Activated CD8-positive, alpha-beta T cell treated with anti-CD3 and anti-CD28 coated beads for 36 hours (primary cell): ENCODE results near the gene KATNA1. TPM values are rescaled to one million over a fixed set of nuclear protein-coding genes. Genes with fewer than 3 reads are reported as not detected.

Experiments used
- ATAC-seq: fragments of 200-7000 bp; cut with Tn5 transposase; one replicate; pipeline ENCODE4 v1.10.0; 2021; ENCODE audit warnings: mild to moderate bottlenecking, moderate library complexity
- CTCF ChIA-PET: fragments of 350-600 bp; sonication (Branson Sonifier 250); formaldehyde crosslinking; loops from one replicate; lab custom pipeline; 2021; ENCODE audit warnings: antibody characterized with exemption; lab: Charles Lee
- POLR2A ChIA-PET: fragments of 350-600 bp; sonication (Branson Sonifier 250); formaldehyde crosslinking; loops from one replicate; lab custom pipeline; 2021; ENCODE audit warnings: antibody characterized with exemption; lab: Charles Lee
- DNase-seq: peaks from one replicate; pipeline ENCODE4 v3.0.0-alpha.2; 2020
- H3K27ac Mint-ChIP-seq: one replicate; pipeline ENCODE4 v1.8.0; 2021; ENCODE audit warnings: mild to moderate bottlenecking, mixed read lengths
- H3K27me3 Mint-ChIP-seq: one replicate; pipeline ENCODE4 v1.8.0; 2021; ENCODE audit warnings: mixed read lengths
- H3K36me3 Mint-ChIP-seq: one replicate; pipeline ENCODE4 v1.8.0; 2021; ENCODE audit warnings: low read depth, mixed read lengths
- H3K4me1 Mint-ChIP-seq: one replicate; pipeline ENCODE4 v1.8.0; 2021; ENCODE audit warnings: low read depth, mixed read lengths
- H3K4me3 Mint-ChIP-seq: one replicate; pipeline ENCODE4 v1.8.0; 2021; ENCODE audit warnings: mild to moderate bottlenecking, moderate library complexity, mixed read lengths
- H3K9me3 Mint-ChIP-seq: one replicate; pipeline ENCODE4 v1.8.0; 2021; ENCODE audit warnings: mixed read lengths
- intact Hi-C: fragments of 100-400 bp; cut with micrococcal nuclease; formaldehyde crosslinking; loops from one replicate; pipeline ENCODE4 v1.10.0; 2022
- total RNA-seq, 2 experiments: library from RNA; stranded (reverse); gene quantifications; one replicate each; pipeline ENCODE4 v1.2.3, GENCODE V29; 2021
- TF ChIP-seq, protein P1 (sequence below): fragments of 200-600 bp; IDR thresholded peaks from one replicate; pipeline ENCODE4 v1.8.0; 2022; ENCODE audit warnings: antibody characterized with exemption, mild to moderate bottlenecking

Gene KATNA1
- total RNA-seq, 2 experiments from 2014 or later = 18.8 to 19.7 TPM

DNA sequence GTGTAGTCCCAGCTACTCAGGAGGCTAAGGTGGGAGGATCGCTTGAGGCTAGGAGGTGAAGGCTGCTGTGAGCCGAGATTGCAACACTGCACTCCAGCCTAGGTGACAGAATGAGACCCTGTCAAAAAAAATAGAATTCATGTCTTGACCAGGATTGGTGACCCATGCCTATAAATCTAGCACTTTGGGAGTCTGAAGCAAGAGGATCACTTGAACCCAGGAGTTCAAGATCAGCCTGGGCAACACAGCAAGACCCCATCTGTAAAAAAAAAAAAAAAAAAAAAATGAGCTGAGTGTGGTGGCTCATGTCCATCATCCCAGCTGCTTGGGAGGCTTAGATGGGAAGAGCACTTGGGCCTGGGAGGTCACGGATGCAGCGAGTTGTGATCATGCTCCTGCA is 48.0 kb downstream of the KATNA1 start:
- ATAC-seq (no peak), DNase-seq (no peak)
- no peak overlapping the region for H3K4me3 Mint-ChIP-seq
- no peaks in the 10 kb centered on the region for H3K27me3 Mint-ChIP-seq
- TF ChIP-seq, protein P1, sequence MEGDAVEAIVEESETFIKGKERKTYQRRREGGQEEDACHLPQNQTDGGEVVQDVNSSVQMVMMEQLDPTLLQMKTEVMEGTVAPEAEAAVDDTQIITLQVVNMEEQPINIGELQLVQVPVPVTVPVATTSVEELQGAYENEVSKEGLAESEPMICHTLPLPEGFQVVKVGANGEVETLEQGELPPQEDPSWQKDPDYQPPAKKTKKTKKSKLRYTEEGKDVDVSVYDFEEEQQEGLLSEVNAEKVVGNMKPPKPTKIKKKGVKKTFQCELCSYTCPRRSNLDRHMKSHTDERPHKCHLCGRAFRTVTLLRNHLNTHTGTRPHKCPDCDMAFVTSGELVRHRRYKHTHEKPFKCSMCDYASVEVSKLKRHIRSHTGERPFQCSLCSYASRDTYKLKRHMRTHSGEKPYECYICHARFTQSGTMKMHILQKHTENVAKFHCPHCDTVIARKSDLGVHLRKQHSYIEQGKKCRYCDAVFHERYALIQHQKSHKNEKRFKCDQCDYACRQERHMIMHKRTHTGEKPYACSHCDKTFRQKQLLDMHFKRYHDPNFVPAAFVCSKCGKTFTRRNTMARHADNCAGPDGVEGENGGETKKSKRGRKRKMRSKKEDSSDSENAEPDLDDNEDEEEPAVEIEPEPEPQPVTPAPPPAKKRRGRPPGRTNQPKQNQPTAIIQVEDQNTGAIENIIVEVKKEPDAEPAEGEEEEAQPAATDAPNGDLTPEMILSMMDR = no peak
- no peak overlapping the region for H3K27ac Mint-ChIP-seq
- ChIA-PET POLR2A (no interaction called here), CTCF (interaction anchor here (0.9 kb wide), 1 partner anchor 8 kb away, joined by 3 read pairs; no protein-coding TSS in a partner anchor)
- peaks cover 22% of the 10 kb centered on the region for H3K36me3 Mint-ChIP-seq
- no peaks in the 10 kb centered on the region for H3K4me1 Mint-ChIP-seq
- intact Hi-C loops = no loop called here
- H3K9me3 Mint-ChIP-seq = no peaks in the 10 kb centered on the region

- no peak overlapping the region for H3K27ac Mint-ChIP-seq
- DNase-seq (no peak), ATAC-seq (no peak)
- no peak overlapping the region for H3K4me3 Mint-ChIP-seq
- ChIA-PET POLR2A (no interaction called here), CTCF (no interaction called here)
- H3K4me1 Mint-ChIP-seq = no peaks in the 10 kb centered on the region
- peaks cover 26% of the 10 kb centered on the region for H3K36me3 Mint-ChIP-seq
- no peaks in the 10 kb centered on the region for H3K27me3 Mint-ChIP-seq
- TF ChIP-seq, protein P1 = no peak
- intact Hi-C loops = no loop called here
- H3K9me3 Mint-ChIP-seq = no peaks in the 10 kb centered on the region
Measured at GRCh38 chr6:149593408-149593807, 55.1 kb downstream of the KATNA1 start.

DNA sequence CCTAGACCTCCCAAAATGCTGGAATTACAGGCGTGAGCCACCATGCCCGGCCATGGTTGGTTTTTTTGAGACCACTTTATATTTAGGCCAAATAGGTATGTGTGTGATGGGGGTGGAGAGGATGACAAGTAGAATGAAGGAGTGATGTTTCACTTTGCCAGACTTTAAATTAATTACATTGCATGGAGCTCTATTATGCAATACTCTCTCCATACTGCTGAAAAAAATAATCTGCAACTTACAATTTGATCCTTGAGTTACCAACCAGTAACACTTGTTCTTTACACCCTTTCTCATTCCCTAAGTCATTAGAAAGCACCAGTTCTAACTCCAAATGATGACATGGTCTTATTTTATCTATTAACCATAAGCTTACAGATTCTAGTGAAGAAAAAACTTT is 55.5 kb downstream of the KATNA1 start:
- POLR2A ChIA-PET = no interaction called here

GRCh38 chr6:149586149-149586548 is 62.4 kb downstream of the KATNA1 start:
- TF ChIP-seq, protein P1 = no peak
- Mint-ChIP-seq H3K27ac (no peak overlapping the region), H3K4me1 (peaks cover 4% of the 10 kb centered on the region), H3K4me3 (no peak overlapping the region), H3K9me3 (no peaks in the 10 kb centered on the region), H3K36me3 (peaks cover 20% of the 10 kb centered on the region), H3K27me3 (no peaks in the 10 kb centered on the region)
- ATAC-seq = no peak
- intact Hi-C loops = no loop called here
- DNase-seq = no peak
- POLR2A ChIA-PET = interaction anchor here (1.5 kb wide), 1 partner anchor 132 kb away, joined by 4 read pairs; the partner anchor contains the start of gene LATS1
- CTCF ChIA-PET = interaction anchor here (1.1 kb wide), 1 partner anchor 23 kb away, joined by 3 read pairs; no protein-coding TSS in a partner anchor

More for the DNA sequence above, 55.5 kb downstream of the KATNA1 start:
- CTCF ChIA-PET = no interaction called here
- intact Hi-C loops = no loop called here
- H3K9me3 Mint-ChIP-seq = no peaks in the 10 kb centered on the region
- H3K4me3 Mint-ChIP-seq = no peak overlapping the region
- peaks cover 26% of the 10 kb centered on the region for H3K36me3 Mint-ChIP-seq
- no peak overlapping the region for H3K27ac Mint-ChIP-seq
- no peak for ATAC-seq
- H3K4me1 Mint-ChIP-seq = no peaks in the 10 kb centered on the region
- no peak for DNase-seq
- TF ChIP-seq, protein P1 = no peak
- no peaks in the 10 kb centered on the region for H3K27me3 Mint-ChIP-seq

DNA sequence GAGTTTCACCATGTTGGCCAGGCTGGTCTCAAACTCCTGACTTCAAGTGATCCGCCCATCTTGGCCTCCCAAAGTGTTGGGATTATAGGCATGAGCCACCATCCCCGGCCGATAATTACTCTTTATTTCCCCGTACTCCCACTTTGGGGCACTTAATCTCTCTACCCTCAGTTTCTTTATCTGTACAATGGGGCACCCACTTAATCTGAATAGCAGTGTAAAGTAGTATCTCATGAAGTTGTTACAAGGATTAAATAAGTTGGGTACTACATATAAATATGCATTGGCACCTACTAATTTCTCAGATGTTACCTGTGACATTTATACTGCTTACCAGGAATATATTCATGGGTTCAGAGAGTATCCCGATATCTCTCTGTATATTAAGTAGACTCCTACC is 67.2 kb downstream of the KATNA1 start:
- Mint-ChIP-seq H3K9me3 (no peaks in the 10 kb centered on the region), H3K36me3 (peaks cover 21% of the 10 kb centered on the region), H3K4me3 (no peak overlapping the region), H3K4me1 (peaks cover 4% of the 10 kb centered on the region), H3K27ac (no peak overlapping the region), H3K27me3 (no peaks in the 10 kb centered on the region)
- intact Hi-C loops = no loop called here
- CTCF ChIA-PET = no interaction called here
- TF ChIP-seq, protein P1 = no peak
- POLR2A ChIA-PET = interaction anchor here (0.6 kb wide), 1 partner anchor 99 kb away, joined by 4 read pairs; no protein-coding TSS in a partner anchor
- ATAC-seq = no peak
- no peak for DNase-seq
